H1 (cell line): ENCODE data around the gene GMPR. TPM values are rescaled to one million over a fixed set of nuclear protein-coding genes. Genes with fewer than 3 reads are reported as not detected.
A peak's percentile ranks its signal among the peaks of the same experiment; 100 is the strongest.

Experiments
- CTCF ChIA-PET: fragments of 300-600 bp; sonication (Branson Sonifier 250); formaldehyde crosslinking; loops from one replicate; lab custom pipeline; 2021; ENCODE audit not compliant: partially characterized antibody; lab: Charles Lee
- POLR2A ChIA-PET: fragments of 300-600 bp; sonication (Branson Sonifier 250); formaldehyde crosslinking; loops from one replicate; lab custom pipeline; 2021; ENCODE audit warnings: inconsistent platforms; ENCODE audit not compliant: partially characterized antibody; lab: Charles Lee
- DNase-seq, 2 experiments: peaks; one replicate each; pipeline versions ENCODE4 v3.0.0 to v3.0.0-alpha.2; 2010 to 2022; ENCODE audit warnings: low spot score in 2 of 2, low read depth in 1 of 2, mixed read lengths in 1 of 2
- FAIRE-seq: peaks from 2 replicates; lab custom pipeline; 2011; peaks lifted over from hg19 to GRCh38; lab: Jason Lieb, UNC
- H2AFZ ChIP-seq: 2 replicates; pipeline ENCODE4 v1.8.1; 2012; ENCODE audit warnings: low read length, inconsistent platforms
- H2AK5ac ChIP-seq: 2 replicates; pipeline ENCODE4 v1.6.1; 2013; ENCODE audit warnings: low read depth, low read length
- H2BK120ac ChIP-seq: replicated peaks from 2 replicates; pipeline ENCODE3; 2013; ENCODE audit warnings: low read depth, low read length, inconsistent platforms
- H2BK12ac ChIP-seq: 2 replicates; pipeline ENCODE4 v1.6.1; 2013; ENCODE audit warnings: low read depth, low read length
- H2BK15ac ChIP-seq: 2 replicates; pipeline ENCODE4 v1.6.1; 2013; ENCODE audit warnings: low read length
- H2BK20ac ChIP-seq: 2 replicates; pipeline ENCODE4 v1.6.1; 2013; ENCODE audit warnings: low read length
- H2BK5ac ChIP-seq: 2 replicates; pipeline ENCODE4 v1.6.1; 2013; ENCODE audit warnings: low read depth, low read length
- H3K14ac ChIP-seq: 2 replicates; pipeline ENCODE4 v1.6.1; 2013; ENCODE audit warnings: inconsistent platforms; ENCODE audit not compliant: insufficient read length
- H3K18ac ChIP-seq: 2 replicates; pipeline ENCODE4 v1.6.1; 2013; ENCODE audit warnings: low read length; ENCODE audit errors: extremely low read depth
- H3K23ac ChIP-seq: 2 replicates; pipeline ENCODE4 v1.6.1; 2013; ENCODE audit warnings: inconsistent platforms; ENCODE audit not compliant: insufficient read length
- H3K23me2 ChIP-seq: 2 replicates; pipeline ENCODE4 v1.6.1; 2013; ENCODE audit warnings: low read depth, low read length
- H3K27ac ChIP-seq: 2 replicates; pipeline ENCODE4 v1.6.1; 2011; ENCODE audit warnings: low read depth, low read length, inconsistent platforms
- H3K27me3 ChIP-seq, 4 experiments: replicated peaks in 1 of 4; 1 replicate in 1 of 4; 2 replicates in 3 of 4; pipeline versions ENCODE4 v1.6.1 to v1.8.1; 2011 to 2013; ENCODE audit warnings: low read length in 3 of 4, mild to moderate bottlenecking in 3 of 4, inconsistent platforms in 2 of 4, mixed read lengths in 2 of 4, moderate library complexity in 1 of 4; ENCODE audit not compliant: control insufficient read depth in 3 of 4, insufficient read depth in 3 of 4; ENCODE audit errors: extremely low read depth in 1 of 4
- H3K36me3 ChIP-seq, 4 experiments: 2 replicates each; pipeline versions ENCODE4 v1.6.1 to v1.8.1; 2011 to 2013; ENCODE audit warnings: mild to moderate bottlenecking in 4 of 4, low read length in 3 of 4, moderate library complexity in 2 of 4, control low read depth in 1 of 4, inconsistent platforms in 1 of 4; ENCODE audit not compliant: insufficient read depth in 4 of 4, control insufficient read depth in 2 of 4
- H3K4ac ChIP-seq: replicated peaks from 2 replicates; pipeline ENCODE3; 2013; ENCODE audit warnings: low read length, low read depth, mixed read lengths, inconsistent platforms; ENCODE audit not compliant: insufficient read length
- H3K4me1 ChIP-seq, 4 experiments: replicated peaks in 1 of 4; 1 replicate in 1 of 4; 2 replicates in 3 of 4; pipeline versions ENCODE4 v1.6.1 to v1.8.1; 2011 to 2013; ENCODE audit warnings: low read length in 3 of 4, inconsistent platforms in 2 of 4, mixed read lengths in 1 of 4; ENCODE audit not compliant: insufficient read depth in 4 of 4, control insufficient read depth in 3 of 4
- H3K4me2 ChIP-seq, 2 experiments: 2 replicates each; pipeline versions ENCODE4 v1.6.1 to v1.8.1; 2011 to 2013; ENCODE audit warnings: low read depth in 2 of 2, low read length in 2 of 2, control low read depth in 1 of 2, inconsistent platforms in 1 of 2, mild to moderate bottlenecking in 1 of 2; ENCODE audit not compliant: insufficient read depth in 1 of 2
- H3K4me3 ChIP-seq, 4 experiments: fragments of 200-600, 300-600 bp in 1 of 4; sonication (generic), shearing (Covaris generic), sonication (Bioruptor Twin) in 1 of 4; 2 replicates each; pipeline versions ENCODE4 v1.5.1 to v1.8.1; 2011 to 2016; ENCODE audit warnings: low read length in 4 of 4, low read depth in 3 of 4, control low read depth in 2 of 4, inconsistent platforms in 2 of 4, mild to moderate bottlenecking in 2 of 4, mixed read lengths in 1 of 4, moderate library complexity in 1 of 4; ENCODE audit not compliant: insufficient read depth in 2 of 4; ENCODE audit errors: extremely low read depth in 1 of 4
- H3K56ac ChIP-seq: replicated peaks from 2 replicates; pipeline ENCODE3; 2013; ENCODE audit warnings: low read depth, mild to moderate bottlenecking, mixed read lengths, low read length, inconsistent platforms; ENCODE audit not compliant: insufficient read length
- H3K79me1 ChIP-seq: 2 replicates; pipeline ENCODE4 v1.6.1; 2013; ENCODE audit warnings: low read depth, low read length, control low read depth
- H3K79me2 ChIP-seq, 2 experiments: 2 replicates each; pipeline versions ENCODE4 v1.6.1 to v1.8.1; 2012 to 2013; ENCODE audit warnings: low read length in 2 of 2, mild to moderate bottlenecking in 2 of 2, inconsistent platforms in 1 of 2; ENCODE audit not compliant: insufficient read depth in 2 of 2, control insufficient read depth in 1 of 2
- H3K9ac ChIP-seq, 4 experiments: replicated peaks in 1 of 4; 1 replicate in 1 of 4; 2 replicates in 3 of 4; pipeline versions ENCODE4 v1.6.1 to v1.8.1; 2011 to 2013; ENCODE audit warnings: low read depth in 3 of 4, low read length in 3 of 4, control low read depth in 2 of 4, mild to moderate bottlenecking in 2 of 4, moderate library complexity in 2 of 4, inconsistent platforms in 1 of 4; ENCODE audit errors: extremely low read depth in 1 of 4
- H3K9me3 ChIP-seq, 2 experiments: 2 replicates each; pipeline versions ENCODE4 v1.6.1 to v1.8.1; 2012 to 2013; ENCODE audit warnings: mild to moderate bottlenecking in 2 of 2, moderate library complexity in 2 of 2, control low read depth in 1 of 2, inconsistent platforms in 1 of 2, low read depth in 1 of 2, low read length in 1 of 2, mixed read lengths in 1 of 2; ENCODE audit not compliant: insufficient read depth in 2 of 2
- H4K20me1 ChIP-seq, 2 experiments: replicated peaks in 1 of 2; 2 replicates each; pipeline versions ENCODE3 to v1.8.1; 2011 to 2013; ENCODE audit warnings: inconsistent platforms in 2 of 2, low read length in 2 of 2, mild to moderate bottlenecking in 1 of 2; ENCODE audit not compliant: insufficient read depth in 2 of 2, control insufficient read depth in 1 of 2
- H4K5ac ChIP-seq: 2 replicates; pipeline ENCODE4 v1.6.1; 2013; ENCODE audit warnings: low read length, low read depth, mixed read lengths, inconsistent platforms; ENCODE audit not compliant: insufficient read length
- H4K8ac ChIP-seq: 2 replicates; pipeline ENCODE4 v1.8.0; 2013; ENCODE audit warnings: mild to moderate bottlenecking, moderate library complexity, low read length, inconsistent platforms; ENCODE audit not compliant: insufficient read depth; ENCODE audit errors: extremely low read depth
- H4K91ac ChIP-seq: replicated peaks from 2 replicates; pipeline ENCODE3; 2013; ENCODE audit warnings: low read length, mixed read lengths, inconsistent platforms; ENCODE audit not compliant: insufficient read length
- BCL11A ChIP-seq, 2 experiments: IDR thresholded peaks; one replicate each; pipeline ENCODE4 v1.6.1; 2011; ENCODE audit warnings: low read depth in 2 of 2, low read length in 2 of 2, mild to moderate bottlenecking in 2 of 2
- CHD2 ChIP-seq: IDR thresholded peaks from 2 replicates; pipeline ENCODE4 v1.6.1; 2012; ENCODE audit warnings: low read length, improper control_type of control experiment
- EZH2 ChIP-seq: fragments of 200-600 bp; sonication (generic); IDR thresholded peaks from 2 replicates; pipeline ENCODE4 v1.7.1; 2012; ENCODE audit warnings: low read depth, mild to moderate bottlenecking, moderate library complexity, low read length, inconsistent platforms; ENCODE audit not compliant: severe bottlenecking
- GABPA ChIP-seq: IDR thresholded peaks from 2 replicates; pipeline ENCODE4 v1.6.1; 2011; ENCODE audit warnings: mild to moderate bottlenecking, low read length, moderate library complexity, borderline replicate concordance; ENCODE audit not compliant: insufficient read depth
- HDAC6 ChIP-seq: IDR thresholded peaks from one replicate; pipeline ENCODE4 v1.7.1; 2012; ENCODE audit warnings: low read depth, mild to moderate bottlenecking, inconsistent platforms, low read length, moderate library complexity
- JUN ChIP-seq: IDR thresholded peaks from 2 replicates; pipeline ENCODE4 v1.6.1; 2011; ENCODE audit warnings: low read depth, mild to moderate bottlenecking, improper control_type of control experiment, low read length
- RNF2 ChIP-seq: fragments of 200-900, 300-1000 bp; sonication (generic); IDR thresholded peaks from 2 replicates; pipeline ENCODE4 v1.7.1; 2016; ENCODE audit warnings: borderline replicate concordance, low read depth, mild to moderate bottlenecking, antibody characterized with exemption, low read length; ENCODE audit not compliant: poor library complexity, severe bottlenecking; ENCODE audit errors: missing control alignments
- SIRT6 ChIP-seq: IDR thresholded peaks from one replicate; pipeline ENCODE4 v1.7.1; 2012; ENCODE audit warnings: low read length, inconsistent platforms
- SP1 ChIP-seq: IDR thresholded peaks from 2 replicates; pipeline ENCODE4 v1.6.1; 2011; ENCODE audit warnings: low read depth, low read length
- SP2 ChIP-seq: IDR thresholded peaks from 2 replicates; pipeline ENCODE4 v1.6.1; 2012; ENCODE audit warnings: mild to moderate bottlenecking, low read length, inconsistent platforms
- SRF ChIP-seq: IDR thresholded peaks from 2 replicates; pipeline ENCODE4 v1.6.1; 2011; ENCODE audit warnings: mild to moderate bottlenecking, low read depth, low read length, moderate library complexity
- SUZ12 ChIP-seq: fragments of 200-600 bp; sonication (generic); IDR thresholded peaks from 2 replicates; pipeline ENCODE4 v1.6.1; 2012; ENCODE audit warnings: mild to moderate bottlenecking, inconsistent platforms, low read length, moderate library complexity, mixed read lengths
- TBP ChIP-seq: IDR thresholded peaks from 2 replicates; pipeline ENCODE4 v1.6.1; 2011; ENCODE audit warnings: low read depth, low read length, improper control_type of control experiment
- WGBS, 2 experiments: shearing (Covaris generic) in 1 of 2; methylation state at CpG; one replicate each; pipeline versions ENCODE4 v1.1.6 to v1.1.7; 2013 to 2015; ENCODE audit warnings: low lambda C conversion rate in 2 of 2, mixed read lengths in 2 of 2, inconsistent platforms in 1 of 2, low coverage in 1 of 2, missing lambda C conversion rate in 1 of 2; ENCODE audit not compliant: insufficient replicate concordance in 2 of 2, insufficient coverage in 1 of 2, insufficient read length in 1 of 2; ENCODE audit errors: extremely low coverage in 1 of 2, missing lambda C conversion rate in 1 of 2; 5-methylcytosine and 5-hydroxymethylcytosine counted together
- polyA plus RNA-seq, 7 experiments: library from polyadenylated mRNA; depleted of rRNA in 3 of 7; stranded (reverse) in 5 of 7; unstranded in 2 of 7; fragments of >200 nt in 5 of 7; fragments of 200-250 nt in 2 of 7; gene quantifications; 1 replicate in 5 of 7; 2 replicates in 1 of 7; 4 replicates in 1 of 7; pipeline versions ENCODE4 v1.2.1 to v1.2.3, GENCODE V29; 2011 to 2013; ENCODE audit warnings: missing spikeins in 2 of 7, mixed read lengths in 2 of 7
- total RNA-seq: library from RNA; stranded (reverse); fragmentation: NEBNext Ultra II Directional; extraction: Animal tissue kit (Norgen Biotek cat#: 25700); gene quantifications from 2 replicates; pipeline ENCODE4 v1.2.1, GENCODE V29; 2021

GMPR gene
- total and polyA plus RNA-seq, 2 of the 8 experiments (the other 6 are each of a cell fraction or from before 2014, with no cell fraction given), result 0.99 to 1.2 TPM

- 0 out of 2 replicates have a peak overlapping the region, but pooled peaks have one; percentile 30 for H4K8ac ChIP-seq
- no peak overlapping the region for H3K27ac ChIP-seq
- no peak overlapping the region for H2BK120ac ChIP-seq
- no peak overlapping the region for H2AFZ ChIP-seq
- H4K20me1 ChIP-seq, result no peaks in the 10 kb centered on the region
- no peak for FAIRE-seq
- no peaks in the 10 kb centered on the region for H3K9me3 ChIP-seq
- no peak overlapping the region for H2BK20ac ChIP-seq
- TF ChIP-seq BCL11A (IDR thresholded peaks at IDR 0.05; ENCODE audit: low read depth in 2 of 2, low read length in 2 of 2) (no peak), SP1 (no peak), CHD2 (no peak), HDAC6 (no peak), GABPA (no peak), RNF2 (no peak), SRF (no peak), TBP (no peak), SUZ12 (no peak), JUN (no peak), SIRT6 (no peak), SP2 (no peak), EZH2 (no peak)
- peak overlapping the region; percentile 85 for H2BK12ac ChIP-seq
- H3K36me3 ChIP-seq, result no peaks in the 10 kb centered on the region; a peak in 1 of 8 replicates
- H3K4me2 ChIP-seq, result no peak overlapping the region
- no peak overlapping the region for H3K9ac ChIP-seq
- H3K4ac ChIP-seq, result no peak overlapping the region
- CTCF ChIA-PET, result interaction anchor here (0.5 to 6.1 kb wide), 23 partner anchors 8 to 1343 kb away, joined by 3 to 57 read pairs (median 5); partner anchors contain the start of gene GMPR
- H2BK5ac ChIP-seq, result peak overlapping the region; percentile 12; the same call in 1 of the 2 replicates
- H3K4me3 ChIP-seq, result no peak overlapping the region
- 86% methylated on average over 10 of the region's 10 CpGs; no CpG with 5 or more reads in 1 of the 2 experiments for WGBS, 2 experiments
- H4K5ac ChIP-seq, result no peak overlapping the region
- no peaks in the 10 kb centered on the region; the same call in 1 of the 2 replicates for H3K23me2 ChIP-seq
- no peaks in the 10 kb centered on the region for H3K79me2 ChIP-seq
- H4K91ac ChIP-seq, result no peak overlapping the region
- peak overlapping the region; percentile 72; the same call in 1 of the 2 replicates for H2BK15ac ChIP-seq
- no peak overlapping the region for H3K18ac ChIP-seq
- no peaks in the 10 kb centered on the region for H3K27me3 ChIP-seq
- POLR2A ChIA-PET, result interaction anchor here (0.8 kb wide), 1 partner anchor 8 kb away, joined by 3 read pairs; no protein-coding TSS in a partner anchor
- no peak overlapping the region for H3K23ac ChIP-seq
- no peak overlapping the region for H3K14ac ChIP-seq
- no peak overlapping the region; the same call in 1 of the 2 replicates for H2AK5ac ChIP-seq
- no peaks in the 10 kb centered on the region; a peak in 2 of 7 replicates for H3K4me1 ChIP-seq
- no peak overlapping the region for H3K56ac ChIP-seq
- no peak for DNase-seq
- H3K79me1 ChIP-seq, result no peaks in the 10 kb centered on the region
Measured at GRCh38 chr6:16278048-16278724, 39.8 kb downstream of the GMPR start.
